ENCODE measurements around the gene PTPRJ. TPM values are rescaled to one million over a fixed set of nuclear protein-coding genes. Genes with fewer than 3 reads are reported as not detected.
"Not testable (repeated sequence)": the region's sequence is repeated elsewhere in the genome, so short reads cannot be mapped to it uniquely, and the experiment has no call there.

The PTPRJ gene
- 10.5 and 12.8 TPM in 2 replicates for total RNA-seq (2014; rRNA removed)
- Bru-seq, nascent RNA: percentile 83 among the genes with signal in this experiment
- BruChase-seq, experiment 1, labeled RNA remaining after a 6-hour chase: percentile 80 among the genes with signal in this experiment
- BruChase-seq, experiment 2, labeled RNA remaining after a 2-hour chase: percentile 87 among the genes with signal in this experiment
- long read RNA-seq, partial matches to known transcripts: 3 of 15 reads
- long read RNA-seq, other reads (novel, unspliced or antisense): 12 of 15 reads

GRCh38 chr11:47980088-47980906 lies at the start of gene PTPRJ:
PTPRJ (plus strand) TSS chr11:47980559; CDS start chr11:47980913, 354 bp downstream.
- no peaks in the 10 kb centered on the region for H3K9me2 ChIP-seq (replicated peaks; ENCODE audit: low read length)
- peak; percentile 49 for ATAC-seq
- intact Hi-C loops (cut with micrococcal nuclease): loop anchor here (2.0 to 10.0 kb wide), 2 partner anchors 77 to 125 kb away; no protein-coding TSS in a partner anchor
- peaks cover 43% of the 10 kb centered on the region for H3K79me2 ChIP-seq (ENCODE audit: low read length)
- no peaks in the 10 kb centered on the region for H4K20me1 ChIP-seq (ENCODE audit: low read length)
- H2AFZ ChIP-seq (ENCODE audit: low read length): peak within 1 kb of the TSS; percentile 75
- H3K9me3 ChIP-seq (ENCODE audit: low read length): no peaks in the 10 kb centered on the region
- peak within 1 kb of the TSS; percentile 94 for H3K4me2 ChIP-seq (ENCODE audit: low read length)
- TF ChIP-seq CTCF (conservative IDR thresholded peaks at IDR 0.05; ENCODE audit: low read depth, low read length): no peak
- TF ChIP-seq EZH2phosphoT487 (IDR thresholded peaks at IDR 0.05; ENCODE audit: borderline replicate concordance, low read length): no peak
- no peak for TF ChIP-seq EZH2 (IDR thresholded peaks at IDR 0.05; ENCODE audit: low read length, unreplicated experiment)
- H3K4me3 ChIP-seq (ENCODE audit: low read length): peak within 1 kb of the TSS; percentile 86
- H3K27me3 ChIP-seq (ENCODE audit: low read length): no peaks in the 10 kb centered on the region
- peak within 1 kb of the TSS; percentile 85 for H3K9ac ChIP-seq (ENCODE audit: low read length)
- ChIA-PET CTCF (interaction anchor here (0.6 kb wide), 1 partner anchor 129 kb away, joined by 3 read pairs; no protein-coding TSS in a partner anchor), POLR2A (ENCODE audit: unreplicated experiment) (interaction anchor here (0.6 to 0.7 kb wide), 3 partner anchors 25 to 174 kb away, joined by 3 to 5 read pairs (median 3); no protein-coding TSS in a partner anchor)
- peaks cover 26% of the 10 kb centered on the region for H3K4me1 ChIP-seq (ENCODE audit: insufficient read depth, low read length)
- BruUV-seq (replicated peaks): no TSS peak
- peak; percentile 49 for DNase-seq
- H3K27ac ChIP-seq (ENCODE audit: low read length): no peak within 1 kb of the TSS
- H3F3A ChIP-seq (ENCODE audit: low read length, unreplicated experiment): no peaks in the 10 kb centered on the region
- H3K36me3 ChIP-seq (ENCODE audit: low read depth, low read length): no peaks in the 10 kb centered on the region

GRCh38 chr11:47932544-47932943 lies 47.8 kb upstream of the PTPRJ start:
- H3K9ac ChIP-seq (ENCODE audit: low read length): no peak overlapping the region
- H3K27ac ChIP-seq (ENCODE audit: low read length): no peak overlapping the region
- CTCF ChIA-PET: interaction anchor here (0.6 kb wide), 1 partner anchor 177 kb away, joined by 3 read pairs; no protein-coding TSS in a partner anchor
- no peaks in the 10 kb centered on the region for H4K20me1 ChIP-seq (ENCODE audit: low read length)
- no peak overlapping the region for H3K4me3 ChIP-seq (ENCODE audit: low read length)
- POLR2A ChIA-PET (ENCODE audit: unreplicated experiment): no interaction called here
- no peak overlapping the region for H2AFZ ChIP-seq (ENCODE audit: low read length)
- H3K4me2 ChIP-seq (ENCODE audit: low read length): no peak overlapping the region
- H3K36me3 ChIP-seq (ENCODE audit: low read depth, low read length): no peaks in the 10 kb centered on the region; the same call in 1 of the 2 replicates
- intact Hi-C loops (cut with micrococcal nuclease): loop anchor here (5.0 kb wide), 1 partner anchor 240 kb away; no protein-coding TSS in a partner anchor
- H3K9me2 ChIP-seq (replicated peaks; ENCODE audit: low read length): no peaks in the 10 kb centered on the region
- no peak for ATAC-seq
- DNase-seq: no peak
- 0 out of 2 replicates have a peak, but pooled peaks cover 3% of the 10 kb centered on the region for H3K4me1 ChIP-seq (ENCODE audit: insufficient read depth, low read length)
- no TSS peak for BruUV-seq (replicated peaks)
- no peaks in the 10 kb centered on the region for H3K79me2 ChIP-seq (ENCODE audit: low read length)
- TF ChIP-seq EZH2 (IDR thresholded peaks at IDR 0.05; ENCODE audit: low read length, unreplicated experiment): no peak
- no peak for TF ChIP-seq CTCF (conservative IDR thresholded peaks at IDR 0.05; ENCODE audit: low read depth, low read length)
- TF ChIP-seq EZH2phosphoT487 (IDR thresholded peaks at IDR 0.05; ENCODE audit: borderline replicate concordance, low read length): no peak
- no peaks in the 10 kb centered on the region for H3F3A ChIP-seq (ENCODE audit: low read length, unreplicated experiment)
- no peaks in the 10 kb centered on the region for H3K9me3 ChIP-seq (ENCODE audit: low read length)
- H3K27me3 ChIP-seq (ENCODE audit: low read length): no peaks in the 10 kb centered on the region

DNA sequence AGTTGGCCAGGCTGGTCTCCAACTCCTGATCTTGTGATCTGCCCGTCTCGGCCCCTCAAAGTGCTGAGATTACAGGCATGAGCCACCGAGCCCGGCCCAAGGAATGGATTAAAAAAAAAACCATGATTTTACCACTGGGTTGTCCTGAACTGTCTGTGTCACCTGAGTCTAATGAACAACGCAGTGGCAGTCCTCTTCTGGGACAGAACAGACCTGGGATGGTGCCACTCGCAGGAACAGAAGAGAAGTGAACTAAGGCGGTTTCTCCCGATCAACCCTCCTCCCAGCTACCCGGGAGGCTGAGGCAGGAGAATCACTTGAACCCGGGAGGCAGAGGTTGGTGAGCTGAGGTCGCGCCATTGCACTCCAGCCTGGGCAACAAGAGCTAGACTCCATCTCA lies 46.6 kb upstream of the PTPRJ start:
- H3K79me2 ChIP-seq (ENCODE audit: low read length); H2AFZ ChIP-seq (ENCODE audit: low read length); H3K4me3 ChIP-seq (ENCODE audit: low read length); BruUV-seq (replicated peaks); POLR2A ChIA-PET (ENCODE audit: unreplicated experiment); H3F3A ChIP-seq (ENCODE audit: low read length, unreplicated experiment); H4K20me1 ChIP-seq (ENCODE audit: low read length); DNase-seq; H3K4me2 ChIP-seq (ENCODE audit: low read length); ATAC-seq; H3K27ac ChIP-seq (ENCODE audit: low read length); H3K36me3 ChIP-seq (ENCODE audit: low read depth, low read length); H3K9ac ChIP-seq (ENCODE audit: low read length); H3K9me3 ChIP-seq (ENCODE audit: low read length); H3K27me3 ChIP-seq (ENCODE audit: low read length); H3K9me2 ChIP-seq (replicated peaks; ENCODE audit: low read length): not testable (repeated sequence)
- CTCF ChIA-PET: interaction anchor here (2.5 kb wide), 1 partner anchor 176 kb away, joined by 19 read pairs; no protein-coding TSS in a partner anchor
- peaks cover 10% of the 10 kb centered on the region; the same call in 1 of the 2 replicates for H3K4me1 ChIP-seq (ENCODE audit: insufficient read depth, low read length)
- intact Hi-C loops (cut with micrococcal nuclease): loop anchor here (1.0 to 5.0 kb wide), 4 partner anchors 41 to 239 kb away; no protein-coding TSS in a partner anchor
